Activated CD4-positive, alpha-beta T cell treated with anti-CD3 and anti-CD28 coated beads, Interleukin-2, amount 50 U/mL, for 48 hours (primary cell): ENCODE data around the gene UTP11.

ENCODE experiments used
- DNase-seq, 2 experiments: peaks; one replicate each; pipeline ENCODE4 v3.0.0-alpha.2; 2020

Gene UTP11

DNA sequence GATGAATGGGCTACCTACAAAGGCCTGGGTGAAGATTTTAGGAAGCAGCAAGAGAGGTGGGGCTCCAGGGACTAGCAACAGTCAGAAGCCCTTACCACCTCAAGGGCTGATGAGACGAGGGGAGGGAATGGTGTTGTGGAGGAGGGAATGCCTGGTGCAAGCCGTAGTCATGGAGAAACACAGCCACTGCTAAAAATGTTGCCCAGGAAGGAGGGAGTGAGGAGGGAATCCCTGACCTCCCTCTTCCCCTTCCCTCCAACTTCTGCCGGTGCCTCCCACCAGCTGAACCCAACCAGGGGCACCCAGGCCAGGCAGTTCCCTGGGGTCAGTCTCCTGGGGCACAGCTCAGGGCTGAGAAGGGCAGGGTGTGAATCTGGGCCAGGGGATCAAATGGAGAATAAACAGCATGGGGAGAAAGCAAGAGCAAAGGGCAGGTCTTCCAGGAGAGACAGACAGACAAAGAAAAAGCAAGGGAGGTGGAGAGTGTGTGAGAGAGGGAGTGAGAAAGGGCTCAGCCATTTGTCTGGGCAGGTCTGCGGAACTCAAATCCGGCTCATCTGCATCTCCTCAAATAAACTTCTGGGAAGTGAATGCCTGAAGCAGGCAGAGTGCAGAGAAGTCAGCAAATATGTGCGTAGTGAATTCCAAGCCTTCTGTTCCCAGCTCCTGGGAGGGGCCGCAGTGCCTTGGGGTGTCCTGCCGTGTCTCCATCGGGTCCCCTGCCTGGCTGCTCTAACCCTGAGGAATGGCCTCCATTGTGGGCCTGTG is 61.2 kb downstream of the UTP11 start:
- no peak for DNase-seq

DNA sequence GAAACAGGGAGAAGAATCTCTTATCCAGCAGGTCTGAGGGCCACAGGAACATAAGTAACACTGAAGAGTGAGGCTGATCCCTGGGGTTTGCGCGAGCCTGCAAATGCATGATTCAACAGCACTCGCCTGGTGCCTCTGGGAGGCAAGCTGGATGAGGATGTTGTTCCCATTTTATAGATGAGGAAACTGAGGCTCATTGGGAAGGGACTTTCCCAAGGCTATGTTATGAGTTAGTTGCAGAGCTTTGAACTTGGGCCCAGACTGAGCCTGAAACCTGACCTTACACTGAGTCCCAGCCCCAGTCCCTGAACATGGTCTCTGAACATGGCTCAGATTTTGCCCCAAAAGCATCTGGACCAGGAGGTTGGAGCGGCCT is 61.8 kb downstream of the UTP11 start:
- DNase-seq = no peak
